Measurements from ENCODE around the gene RANBP3. TPM values are rescaled to one million over a fixed set of nuclear protein-coding genes. Genes with fewer than 3 reads are reported as not detected.
A peak's percentile ranks its signal among the peaks of the same experiment; 100 is the strongest.

The RANBP3 gene
- total RNA-seq, 2 experiments from 2014 or later: 104 to 108 TPM

- DNase-seq: no peak
- Mint-ChIP-seq H3K9me3 (no peaks in the 10 kb centered on the region), H3K27ac (no peak overlapping the region), H3K4me3 (no peak overlapping the region), H3K36me3 (peaks cover 3% of the 10 kb centered on the region), H3K27me3 (no peaks in the 10 kb centered on the region), H3K4me1 (peaks cover 7% of the 10 kb centered on the region)
- ATAC-seq (ENCODE audit: low read depth): no peak
- POLR2A ChIA-PET: no interaction called here
Measured at GRCh38 chr19:5940260-5941208, 37.4 kb downstream of the RANBP3 start.

GRCh38 chr19:5937550-5937949 is 40.4 kb downstream of the RANBP3 start:
- Mint-ChIP-seq H3K36me3 (peaks cover 7% of the 10 kb centered on the region), H3K27me3 (no peaks in the 10 kb centered on the region), H3K27ac (peak overlapping the region; percentile 34), H3K4me3 (no peak overlapping the region), H3K4me1 (no peaks in the 10 kb centered on the region), H3K9me3 (no peaks in the 10 kb centered on the region)
- ATAC-seq (ENCODE audit: low read depth): no peak
- DNase-seq: no peak
- POLR2A ChIA-PET: interaction anchor here (0.6 kb wide), 1 partner anchor 222 kb away, joined by 3 read pairs; no protein-coding TSS in a partner anchor

- H3K27me3 Mint-ChIP-seq: no peaks in the 10 kb centered on the region
- no peak overlapping the region for H3K27ac Mint-ChIP-seq
- DNase-seq (no peak), ATAC-seq (ENCODE audit: low read depth) (no peak)
- H3K9me3 Mint-ChIP-seq: no peaks in the 10 kb centered on the region
- H3K36me3 Mint-ChIP-seq: peaks cover 7% of the 10 kb centered on the region
- POLR2A ChIA-PET: no interaction called here
- H3K4me3 Mint-ChIP-seq: no peak overlapping the region
- no peaks in the 10 kb centered on the region for H3K4me1 Mint-ChIP-seq
Measured at GRCh38 chr19:5936292-5936592, 41.7 kb downstream of the RANBP3 start.

DNA sequence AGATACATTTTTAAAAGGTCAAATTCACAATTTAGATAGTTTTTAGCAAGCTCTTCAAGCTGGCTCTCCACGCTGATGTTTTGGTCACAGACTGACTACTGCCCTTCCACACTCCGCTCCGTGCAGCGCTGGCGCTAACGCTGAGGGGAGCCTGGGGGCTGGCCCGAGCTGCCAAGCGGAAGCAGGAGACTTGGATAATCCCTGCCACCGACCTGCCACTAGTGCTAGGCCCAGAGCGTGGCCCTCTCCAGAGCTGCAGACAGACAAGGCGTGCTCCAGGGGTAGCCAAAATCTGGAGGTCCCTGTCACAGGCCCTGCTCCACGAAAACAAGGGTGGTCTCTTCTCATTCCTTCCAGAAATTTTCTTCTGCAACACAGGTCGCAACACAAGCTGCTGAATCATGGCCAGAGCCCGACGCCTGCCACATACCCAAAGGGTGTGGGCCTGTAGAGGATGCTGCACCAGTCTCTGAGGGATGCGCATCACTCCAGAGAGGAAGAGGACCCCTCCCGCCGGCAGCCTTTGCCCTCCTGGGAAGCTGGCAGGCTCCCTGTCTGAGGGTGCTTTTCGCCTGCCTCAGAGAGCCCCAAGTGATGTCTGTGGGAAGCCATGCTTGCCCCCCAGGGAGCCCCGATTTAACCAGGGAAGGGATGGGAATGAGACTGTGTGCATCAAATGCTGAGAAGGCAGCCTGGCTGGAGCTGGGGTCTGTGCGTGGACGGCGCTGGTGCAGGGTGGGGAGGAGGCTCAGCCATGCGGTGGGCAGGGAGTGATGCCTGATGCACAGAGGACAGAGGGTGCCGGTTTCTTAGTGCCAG is 42.3 kb downstream of the RANBP3 start:
- DNase-seq (no peak), ATAC-seq (ENCODE audit: low read depth) (no peak)
- no peak overlapping the region for H3K27ac Mint-ChIP-seq
- no peak overlapping the region for H3K4me3 Mint-ChIP-seq
- H3K4me1 Mint-ChIP-seq: no peaks in the 10 kb centered on the region
- peaks cover 7% of the 10 kb centered on the region for H3K36me3 Mint-ChIP-seq
- POLR2A ChIA-PET: no interaction called here
- no peaks in the 10 kb centered on the region for H3K9me3 Mint-ChIP-seq
- H3K27me3 Mint-ChIP-seq: no peaks in the 10 kb centered on the region

- Mint-ChIP-seq H3K9me3 (no peaks in the 10 kb centered on the region), H3K4me1 (no peaks in the 10 kb centered on the region)
- POLR2A ChIA-PET: no interaction called here
Measured at GRCh38 chr19:5934774-5935472, 43.0 kb downstream of the RANBP3 start.

GRCh38 chr19:5934069-5934401 is 43.9 kb downstream of the RANBP3 start:
- Mint-ChIP-seq H3K27ac (no peak overlapping the region), H3K4me1 (no peaks in the 10 kb centered on the region), H3K9me3 (no peaks in the 10 kb centered on the region), H3K4me3 (no peak overlapping the region), H3K36me3 (peaks cover 7% of the 10 kb centered on the region), H3K27me3 (no peaks in the 10 kb centered on the region)
- POLR2A ChIA-PET: interaction anchor here (1.3 kb wide), 1 partner anchor 13 kb away, joined by 4 read pairs; no protein-coding TSS in a partner anchor
- DNase-seq: no peak
- ATAC-seq (ENCODE audit: low read depth): no peak

More at GRCh38 chr19:5934774-5935472, 43.0 kb downstream of the RANBP3 start:
- DNase-seq: no peak
- no peak overlapping the region for H3K4me3 Mint-ChIP-seq
- no peak overlapping the region for H3K27ac Mint-ChIP-seq
- ATAC-seq (ENCODE audit: low read depth): no peak
- H3K27me3 Mint-ChIP-seq: no peaks in the 10 kb centered on the region
- H3K36me3 Mint-ChIP-seq: peaks cover 7% of the 10 kb centered on the region

- Mint-ChIP-seq H3K27ac (no peak overlapping the region), H3K4me1 (no peaks in the 10 kb centered on the region), H3K27me3 (no peaks in the 10 kb centered on the region), H3K4me3 (no peak overlapping the region), H3K36me3 (peaks cover 7% of the 10 kb centered on the region), H3K9me3 (no peaks in the 10 kb centered on the region)
- ATAC-seq (ENCODE audit: low read depth) (no peak), DNase-seq (no peak)
- POLR2A ChIA-PET: interaction anchor here (1.3 kb wide), 1 partner anchor 13 kb away, joined by 4 read pairs; no protein-coding TSS in a partner anchor
Measured at GRCh38 chr19:5933391-5934068, 44.4 kb downstream of the RANBP3 start.

DNA sequence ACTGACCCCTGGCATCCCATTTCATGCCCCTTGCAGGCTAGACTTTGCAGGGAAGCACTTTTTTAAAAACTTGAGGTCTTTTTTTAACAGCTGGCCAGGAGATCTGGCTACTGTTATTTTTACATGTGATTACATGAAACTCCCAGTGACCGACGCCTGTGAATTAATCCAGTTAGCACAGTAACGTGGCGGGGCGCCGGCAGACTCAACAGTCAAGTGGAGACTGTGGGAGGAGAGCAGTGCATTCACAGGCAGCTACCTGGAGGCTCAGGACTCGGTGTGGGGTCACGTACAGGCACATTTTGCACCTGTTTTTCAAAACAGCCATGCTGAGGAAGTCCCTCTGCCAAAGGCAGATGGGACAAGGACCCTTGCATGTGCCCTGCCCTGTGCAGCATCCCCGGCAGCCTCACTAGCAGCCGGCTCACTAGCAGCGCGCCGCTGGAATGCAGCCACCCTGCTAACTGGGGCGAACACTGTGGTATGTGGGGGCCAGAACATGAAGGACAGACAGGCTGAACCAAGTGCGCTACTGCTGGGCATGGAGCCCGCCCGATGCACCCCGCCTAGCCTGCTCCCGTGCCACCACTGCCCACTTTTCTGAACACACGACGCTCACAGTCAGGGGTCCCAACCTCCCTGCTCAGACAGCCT is 45.2 kb downstream of the RANBP3 start:
- H3K27ac Mint-ChIP-seq: no peak overlapping the region
- H3K36me3 Mint-ChIP-seq: peaks cover 9% of the 10 kb centered on the region
- DNase-seq: no peak
- no peak for ATAC-seq (ENCODE audit: low read depth)
- H3K27me3 Mint-ChIP-seq: no peaks in the 10 kb centered on the region
- POLR2A ChIA-PET: no interaction called here
- no peaks in the 10 kb centered on the region for H3K9me3 Mint-ChIP-seq
- no peak overlapping the region for H3K4me3 Mint-ChIP-seq
- no peaks in the 10 kb centered on the region for H3K4me1 Mint-ChIP-seq

- H3K9me3 Mint-ChIP-seq: no peaks in the 10 kb centered on the region
- H3K4me1 Mint-ChIP-seq: no peaks in the 10 kb centered on the region
- DNase-seq (no peak), ATAC-seq (ENCODE audit: low read depth) (no peak)
- H3K27ac Mint-ChIP-seq: no peak overlapping the region
- H3K36me3 Mint-ChIP-seq: peaks cover 9% of the 10 kb centered on the region
- no peak overlapping the region for H3K4me3 Mint-ChIP-seq
- POLR2A ChIA-PET: no interaction called here
- H3K27me3 Mint-ChIP-seq: no peaks in the 10 kb centered on the region
Measured at GRCh38 chr19:5932146-5932545, 45.8 kb downstream of the RANBP3 start.

- Mint-ChIP-seq H3K27me3 (no peaks in the 10 kb centered on the region), H3K36me3 (peaks cover 10% of the 10 kb centered on the region), H3K4me1 (no peaks in the 10 kb centered on the region), H3K4me3 (no peak overlapping the region), H3K9me3 (no peaks in the 10 kb centered on the region), H3K27ac (no peak overlapping the region)
- DNase-seq (no peak), ATAC-seq (ENCODE audit: low read depth) (no peak)
- POLR2A ChIA-PET: no interaction called here
Measured at GRCh38 chr19:5931251-5931650, 46.7 kb downstream of the RANBP3 start.

DNA sequence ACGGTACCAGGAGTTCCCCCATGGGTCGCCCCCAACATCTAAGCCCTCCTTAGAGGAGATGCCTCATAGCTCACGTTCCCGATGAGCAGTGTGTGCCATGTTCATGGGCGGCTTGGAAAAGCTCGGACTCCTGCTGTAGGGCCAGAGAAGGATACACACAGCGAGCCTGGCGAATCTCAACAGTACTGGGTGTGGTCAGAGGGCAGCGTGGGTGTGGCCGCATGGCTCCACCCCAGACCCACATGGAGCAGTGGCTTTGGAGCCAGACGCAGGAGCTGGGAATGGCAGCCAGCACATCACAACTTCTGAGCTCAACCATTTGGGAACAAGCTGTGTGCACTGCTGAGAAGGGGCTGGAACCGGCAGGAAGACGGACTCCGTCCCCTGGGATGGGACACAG is 48.3 kb downstream of the RANBP3 start:
- Mint-ChIP-seq H3K4me3 (no peak overlapping the region), H3K4me1 (no peaks in the 10 kb centered on the region), H3K9me3 (no peaks in the 10 kb centered on the region), H3K27ac (no peak overlapping the region), H3K36me3 (peaks cover 8% of the 10 kb centered on the region), H3K27me3 (no peaks in the 10 kb centered on the region)
- ATAC-seq (ENCODE audit: low read depth) (no peak), DNase-seq (no peak)
- POLR2A ChIA-PET: no interaction called here

GRCh38 chr19:5929179-5929578 is 48.8 kb downstream of the RANBP3 start:
- H3K4me1 Mint-ChIP-seq: no peaks in the 10 kb centered on the region
- H3K27ac Mint-ChIP-seq: no peak overlapping the region
- POLR2A ChIA-PET: no interaction called here
- no peak overlapping the region for H3K4me3 Mint-ChIP-seq
- peaks cover 8% of the 10 kb centered on the region for H3K36me3 Mint-ChIP-seq
- no peak for ATAC-seq (ENCODE audit: low read depth)
- no peaks in the 10 kb centered on the region for H3K27me3 Mint-ChIP-seq
- no peak for DNase-seq
- H3K9me3 Mint-ChIP-seq: no peaks in the 10 kb centered on the region

- ATAC-seq (ENCODE audit: low read depth): no peak
- no peak overlapping the region for H3K27ac Mint-ChIP-seq
- H3K9me3 Mint-ChIP-seq: no peaks in the 10 kb centered on the region
- no peak overlapping the region for H3K4me3 Mint-ChIP-seq
- peaks cover 8% of the 10 kb centered on the region for H3K36me3 Mint-ChIP-seq
- no peaks in the 10 kb centered on the region for H3K27me3 Mint-ChIP-seq
- no peaks in the 10 kb centered on the region for H3K4me1 Mint-ChIP-seq
- DNase-seq: no peak
- POLR2A ChIA-PET: no interaction called here
Measured at GRCh38 chr19:5927441-5927821, 50.5 kb downstream of the RANBP3 start.

All from activated naive CD8-positive, alpha-beta T cell treated with anti-CD3 and anti-CD28 coated beads, Interleukin-2, amount 10 ng/mL, durations not matched to agents 7 days and 5 days (primary cell).